Subcutaneous adipose tissue (tissue), 4 donors: ENCODE results near the gene UBAC1. TPM values are rescaled to one million over a fixed set of nuclear protein-coding genes. Genes with fewer than 3 reads are reported as not detected.

Experiments
- total RNA-seq, 4 donors: library from RNA; depleted of rRNA; stranded (reverse); fragments of >200 nt; gene quantifications; one replicate each; pipeline ENCODE4 v1.1.0, GENCODE V29; 2016
- TF ChIP-seq, protein P1 (sequence below): fragments of 450-650 bp; IDR thresholded peaks from one replicate; pipeline ENCODE4 v1.5.1; 2016; ENCODE audit warnings: low read depth, mild to moderate bottlenecking, control low read depth, antibody characterized with exemption, moderate library complexity

The UBAC1 gene
- total RNA-seq, 4 donors from 2014 or later, result 32.4 to 56.9 (median 51.2) TPM

DNA sequence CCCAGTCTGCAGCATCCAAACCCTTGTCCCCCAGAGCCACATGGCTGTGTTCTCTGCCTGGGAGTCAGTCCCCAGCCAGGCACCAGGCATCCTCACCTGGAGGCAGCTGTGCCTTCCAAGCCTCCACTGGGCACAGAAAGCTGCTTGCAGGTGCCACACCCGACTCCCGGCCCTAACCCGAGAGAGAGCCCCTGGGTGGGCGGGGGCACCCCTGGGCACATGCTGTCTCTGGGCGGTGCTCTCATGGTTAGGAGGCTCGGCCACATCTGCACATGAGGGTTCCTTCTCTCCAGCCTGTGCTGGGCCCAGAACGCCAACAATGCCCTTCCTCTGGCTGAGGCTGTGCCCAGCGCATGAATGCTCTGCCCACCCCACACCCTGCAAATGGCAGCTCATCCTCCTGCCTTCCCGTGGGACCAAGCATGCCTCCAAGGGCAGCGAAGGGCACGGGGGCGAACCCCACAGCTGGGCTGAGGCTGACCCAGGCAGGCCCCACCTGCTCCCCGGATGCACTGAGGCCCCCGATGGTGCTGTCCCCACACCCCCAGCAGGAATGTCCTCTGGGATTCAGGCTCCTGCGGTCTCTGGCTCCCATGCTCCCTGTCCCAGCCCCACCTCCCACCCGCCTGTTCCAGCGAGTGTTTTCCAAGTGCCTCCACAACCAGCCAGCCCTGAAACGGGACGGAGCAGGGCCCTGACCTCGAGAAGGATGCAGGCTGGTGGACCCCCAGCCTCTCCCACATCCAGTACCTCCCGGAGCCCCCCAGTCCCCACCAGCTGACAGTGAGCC, 31.3 kb downstream of the UBAC1 start:
- TF ChIP-seq, protein P1, sequence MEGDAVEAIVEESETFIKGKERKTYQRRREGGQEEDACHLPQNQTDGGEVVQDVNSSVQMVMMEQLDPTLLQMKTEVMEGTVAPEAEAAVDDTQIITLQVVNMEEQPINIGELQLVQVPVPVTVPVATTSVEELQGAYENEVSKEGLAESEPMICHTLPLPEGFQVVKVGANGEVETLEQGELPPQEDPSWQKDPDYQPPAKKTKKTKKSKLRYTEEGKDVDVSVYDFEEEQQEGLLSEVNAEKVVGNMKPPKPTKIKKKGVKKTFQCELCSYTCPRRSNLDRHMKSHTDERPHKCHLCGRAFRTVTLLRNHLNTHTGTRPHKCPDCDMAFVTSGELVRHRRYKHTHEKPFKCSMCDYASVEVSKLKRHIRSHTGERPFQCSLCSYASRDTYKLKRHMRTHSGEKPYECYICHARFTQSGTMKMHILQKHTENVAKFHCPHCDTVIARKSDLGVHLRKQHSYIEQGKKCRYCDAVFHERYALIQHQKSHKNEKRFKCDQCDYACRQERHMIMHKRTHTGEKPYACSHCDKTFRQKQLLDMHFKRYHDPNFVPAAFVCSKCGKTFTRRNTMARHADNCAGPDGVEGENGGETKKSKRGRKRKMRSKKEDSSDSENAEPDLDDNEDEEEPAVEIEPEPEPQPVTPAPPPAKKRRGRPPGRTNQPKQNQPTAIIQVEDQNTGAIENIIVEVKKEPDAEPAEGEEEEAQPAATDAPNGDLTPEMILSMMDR, result no peak

DNA sequence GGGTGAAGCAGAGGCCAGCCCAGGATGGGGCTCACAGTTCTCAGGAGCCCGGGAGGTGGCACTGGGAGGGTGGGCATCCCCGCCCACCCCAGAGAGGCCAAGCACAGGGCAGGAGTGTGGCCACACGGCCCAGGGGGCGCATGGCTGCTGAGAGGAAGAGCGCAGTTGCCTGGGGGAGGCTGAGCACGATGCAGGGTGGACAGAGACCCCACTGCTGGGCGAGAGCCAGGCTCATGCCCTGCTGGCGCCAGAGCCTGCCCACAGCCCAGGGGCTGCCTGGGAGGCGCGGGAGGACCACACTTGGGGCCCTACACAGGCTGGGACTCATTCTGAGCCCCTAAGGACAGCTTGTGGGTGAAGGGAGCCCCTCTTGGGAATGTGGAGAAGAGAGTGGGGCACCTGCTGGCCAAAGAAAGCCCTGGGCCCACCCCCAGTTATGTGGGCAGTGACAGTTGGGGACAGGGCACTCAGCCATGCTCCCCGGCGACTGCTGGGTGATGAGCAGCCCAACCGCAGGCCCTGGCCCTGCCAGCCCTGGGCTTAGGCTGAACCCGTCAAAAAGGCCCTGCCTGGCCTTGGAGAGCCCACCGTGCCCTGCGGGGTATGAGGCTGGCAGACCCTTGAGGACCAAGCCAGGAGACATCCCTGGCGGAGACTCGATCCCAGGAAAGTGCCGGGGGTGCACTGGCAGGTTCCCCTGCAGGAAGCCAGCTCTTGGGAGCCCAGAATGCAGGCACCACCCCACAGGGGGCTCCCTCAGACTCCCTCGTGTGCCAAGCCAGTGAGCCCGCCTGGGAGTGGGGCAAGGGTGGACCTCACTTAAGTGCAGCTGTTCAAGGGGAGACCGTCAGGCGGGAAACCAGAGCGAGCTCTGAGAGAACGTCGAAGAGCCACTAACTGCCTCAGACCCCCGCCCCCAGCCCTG, 32.2 kb downstream of the UBAC1 start:
- TF ChIP-seq, protein P1, result no peak

DNA sequence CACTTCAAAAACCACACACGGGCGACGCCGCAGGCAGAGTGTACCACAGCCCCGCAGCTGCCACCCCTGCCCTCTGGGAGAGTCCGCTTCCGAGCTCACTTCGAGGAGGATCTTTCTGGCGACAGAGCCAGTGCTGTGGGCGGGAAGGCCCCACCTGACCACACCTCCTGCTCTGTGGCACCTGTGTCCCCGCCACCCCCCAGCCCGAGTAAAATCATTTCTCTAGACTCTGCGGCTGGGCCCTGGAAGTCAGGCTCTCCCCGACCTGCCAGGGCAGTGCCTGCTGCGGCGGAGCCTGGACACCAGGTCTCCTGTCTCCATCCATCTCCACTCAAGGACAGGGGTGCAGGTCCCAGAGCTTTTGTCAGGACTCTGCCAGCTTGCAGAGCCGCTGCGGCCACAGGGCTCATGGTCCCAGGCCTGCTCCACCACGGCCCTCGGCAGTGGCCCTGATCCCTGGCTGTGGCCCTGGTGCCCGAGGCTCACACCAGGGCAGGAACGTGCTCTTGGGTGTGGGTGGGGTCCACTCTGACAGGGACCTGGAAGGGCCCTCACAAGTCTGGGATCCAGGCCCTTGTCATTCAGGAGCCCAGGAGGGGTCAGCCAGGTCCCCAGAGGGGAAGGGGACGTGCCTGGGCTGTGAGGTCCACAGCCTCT, 33.0 kb downstream of the UBAC1 start:
- TF ChIP-seq, protein P1, result no peak

DNA sequence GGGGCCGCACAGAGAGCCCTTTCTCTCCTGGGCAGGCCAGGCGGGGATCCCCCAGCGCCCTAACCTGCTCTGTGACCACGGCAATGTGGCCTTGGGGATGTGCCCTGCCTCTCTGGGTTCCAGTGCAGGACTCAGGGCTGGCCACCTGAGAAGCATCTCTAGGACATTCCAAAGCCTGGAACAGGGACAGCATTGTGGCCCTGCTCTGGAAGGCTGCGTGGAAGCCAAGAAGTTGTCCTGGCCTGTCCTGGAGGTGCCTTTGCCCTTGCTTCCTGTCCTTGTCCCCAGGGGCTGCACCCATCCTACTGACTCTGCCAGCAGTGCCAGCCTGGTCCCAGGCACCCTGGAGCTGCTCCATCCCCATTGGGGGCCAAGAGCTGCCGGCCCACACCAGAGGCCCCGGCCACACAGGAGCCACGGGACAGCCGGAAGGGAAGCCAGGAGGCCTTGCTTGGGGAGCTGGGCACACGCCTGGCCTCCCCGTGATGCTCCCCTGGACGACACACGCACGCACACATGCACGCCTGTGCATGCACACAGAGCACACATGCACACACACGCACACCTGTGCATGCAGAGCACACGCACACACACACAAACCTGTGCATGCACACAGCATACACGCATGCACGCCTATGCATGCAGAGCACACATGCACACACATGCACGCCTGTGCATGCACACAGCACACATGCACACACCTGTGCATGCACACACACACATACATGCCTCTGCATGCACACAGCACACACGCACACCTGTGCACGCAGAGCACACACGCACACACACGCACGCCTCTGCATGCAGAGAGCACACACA, 33.8 kb downstream of the UBAC1 start:
- TF ChIP-seq, protein P1, result no peak

DNA sequence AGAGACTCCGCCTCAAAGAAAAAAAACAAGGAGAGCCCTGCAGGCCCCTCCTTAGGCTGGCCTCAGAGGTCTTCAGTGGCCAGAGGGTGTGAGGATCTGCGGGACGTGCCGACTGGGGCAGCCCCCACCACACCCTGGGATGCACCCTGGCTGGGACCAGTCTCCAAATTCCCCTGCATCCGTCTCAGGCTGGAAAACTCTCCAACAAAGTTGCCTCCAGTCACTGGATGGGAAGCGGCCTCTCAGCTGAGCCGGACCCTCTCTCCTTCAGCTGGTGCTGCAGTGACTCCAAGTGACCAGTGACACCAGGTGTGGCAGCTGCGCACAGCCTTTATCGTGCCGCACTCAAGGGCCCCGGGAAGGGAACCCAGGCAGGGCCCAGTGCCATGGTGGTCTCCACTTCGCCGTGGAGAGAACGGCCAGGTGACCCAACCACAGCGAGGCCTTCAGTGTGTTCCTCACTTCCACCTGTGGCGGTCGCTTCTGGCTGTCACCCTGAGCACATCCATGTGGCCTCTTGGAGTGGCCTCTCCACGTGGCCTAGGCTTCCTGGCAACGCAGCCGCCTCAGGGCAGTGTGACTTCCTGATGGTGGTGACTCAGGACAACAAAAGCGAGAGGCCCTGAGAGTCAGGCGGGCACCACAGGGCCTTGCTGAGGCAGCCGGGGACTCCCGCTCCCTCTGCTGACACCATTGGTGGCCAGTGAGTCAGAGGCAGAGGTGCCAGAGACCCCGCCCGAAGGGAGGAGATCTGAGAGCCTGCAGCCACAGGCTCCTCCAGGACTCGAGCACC, 34.6 kb downstream of the UBAC1 start:
- TF ChIP-seq, protein P1, result no peak

DNA sequence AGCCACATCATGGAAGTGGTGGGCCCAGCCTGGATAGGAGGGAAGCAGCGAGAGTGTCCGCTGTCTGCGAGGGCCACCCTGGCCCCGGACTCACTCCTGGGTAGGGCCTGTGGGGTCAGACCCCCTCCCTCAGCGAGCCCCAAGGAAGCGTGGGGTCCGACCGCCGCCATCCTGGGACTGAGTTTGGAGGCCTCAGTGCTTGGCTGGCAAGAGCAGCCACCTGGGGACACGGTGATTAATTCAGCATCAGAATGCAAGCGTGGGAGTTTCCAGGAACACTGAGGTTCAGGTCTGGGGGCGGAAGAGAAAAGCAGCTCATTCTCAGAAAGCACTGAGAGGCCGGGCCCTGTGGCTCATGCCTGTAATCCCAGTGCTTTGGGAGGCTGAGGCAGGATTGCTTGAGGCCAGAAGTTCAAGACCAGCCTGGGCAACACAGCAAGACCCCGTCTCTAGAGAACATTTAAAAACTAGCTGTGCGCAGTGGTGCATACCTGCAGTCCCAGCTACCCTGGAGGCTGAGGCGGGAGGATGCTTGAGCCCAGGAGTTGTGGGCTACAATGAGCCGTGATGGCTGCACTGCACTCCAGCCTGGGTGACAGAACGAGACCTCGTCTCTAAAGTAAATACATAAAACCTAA, 35.6 kb downstream of the UBAC1 start:
- TF ChIP-seq, protein P1, result no peak
